HG03066 (cell line): ENCODE measurements around the gene PCDHGC3.
"Not testable (repeated sequence)": the region's sequence is repeated elsewhere in the genome, so short reads cannot be mapped to it uniquely, and the experiment has no call there.

Experiments used
- ATAC-seq: cut with Tn5 transposase; IDR thresholded peaks from one replicate; pipeline ENCODE4 v1.9.1; 2021; ENCODE audit warnings: low read depth; ENCODE audit not compliant: unreplicated experiment

Gene PCDHGC3

DNA sequence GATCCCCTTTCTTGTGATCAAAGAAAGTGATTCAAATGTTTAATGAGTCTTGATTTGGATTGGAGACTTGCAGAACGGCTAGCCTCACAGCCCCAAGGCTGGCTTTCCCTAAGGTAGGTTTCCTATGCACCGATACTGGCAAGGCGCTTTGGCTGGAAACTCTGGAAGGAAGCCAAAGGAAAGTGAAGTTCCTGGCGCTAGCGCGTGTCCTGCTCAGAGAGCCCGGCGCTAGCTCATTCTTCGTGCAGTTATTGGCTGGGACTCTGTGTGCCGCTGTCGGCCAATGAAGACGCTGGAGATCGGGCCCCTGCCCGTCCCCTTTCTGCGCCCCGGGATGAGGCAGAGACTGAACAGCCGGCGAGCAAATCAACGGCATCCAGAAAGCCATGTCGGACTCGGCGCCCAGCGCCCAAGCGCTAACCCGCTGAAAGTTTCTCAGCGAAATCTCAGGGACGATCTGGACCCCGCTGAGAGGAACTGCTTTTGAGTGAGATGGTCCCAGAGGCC, at the start of gene PCDHGC3:
Gene PCDHGC3, plus strand, starts transcription at position 342 of the 507 bp plus-strand sequence. Its CDS starts 151 bp downstream, at position 493.
- peak; percentile 97 for ATAC-seq

DNA sequence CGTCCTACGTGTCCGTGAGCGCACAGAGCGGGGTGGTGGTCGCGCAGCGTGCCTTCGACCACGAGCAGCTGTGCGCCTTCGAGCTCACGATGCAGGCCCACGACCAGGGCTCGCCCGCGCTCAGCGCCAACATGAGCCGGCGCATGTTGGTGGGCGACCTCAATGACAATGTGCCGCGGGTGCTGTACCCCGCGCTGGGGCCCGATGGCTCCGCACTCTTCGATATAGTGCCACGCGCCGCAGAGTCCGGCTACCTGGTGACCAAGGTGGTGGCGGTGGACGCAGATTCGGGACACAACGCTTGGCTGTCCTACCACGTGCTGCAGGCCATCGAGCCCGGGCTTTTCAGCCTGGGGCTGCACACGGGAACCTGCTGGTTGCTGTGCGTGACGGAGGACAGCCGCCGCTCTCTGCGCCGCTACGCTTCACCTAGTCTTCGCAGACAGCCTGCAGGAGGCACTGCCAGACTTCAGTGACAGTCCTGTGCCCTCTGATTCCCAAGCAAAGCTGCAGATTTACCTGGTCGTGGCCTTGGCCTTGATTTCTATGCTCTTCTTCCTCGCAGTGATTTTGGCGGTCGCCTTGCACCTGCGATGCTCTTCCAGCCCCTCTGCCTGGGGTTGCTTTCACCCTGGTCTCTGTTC, 47.9 kb upstream of the PCDHGC3 start:
- no peak for ATAC-seq

DNA sequence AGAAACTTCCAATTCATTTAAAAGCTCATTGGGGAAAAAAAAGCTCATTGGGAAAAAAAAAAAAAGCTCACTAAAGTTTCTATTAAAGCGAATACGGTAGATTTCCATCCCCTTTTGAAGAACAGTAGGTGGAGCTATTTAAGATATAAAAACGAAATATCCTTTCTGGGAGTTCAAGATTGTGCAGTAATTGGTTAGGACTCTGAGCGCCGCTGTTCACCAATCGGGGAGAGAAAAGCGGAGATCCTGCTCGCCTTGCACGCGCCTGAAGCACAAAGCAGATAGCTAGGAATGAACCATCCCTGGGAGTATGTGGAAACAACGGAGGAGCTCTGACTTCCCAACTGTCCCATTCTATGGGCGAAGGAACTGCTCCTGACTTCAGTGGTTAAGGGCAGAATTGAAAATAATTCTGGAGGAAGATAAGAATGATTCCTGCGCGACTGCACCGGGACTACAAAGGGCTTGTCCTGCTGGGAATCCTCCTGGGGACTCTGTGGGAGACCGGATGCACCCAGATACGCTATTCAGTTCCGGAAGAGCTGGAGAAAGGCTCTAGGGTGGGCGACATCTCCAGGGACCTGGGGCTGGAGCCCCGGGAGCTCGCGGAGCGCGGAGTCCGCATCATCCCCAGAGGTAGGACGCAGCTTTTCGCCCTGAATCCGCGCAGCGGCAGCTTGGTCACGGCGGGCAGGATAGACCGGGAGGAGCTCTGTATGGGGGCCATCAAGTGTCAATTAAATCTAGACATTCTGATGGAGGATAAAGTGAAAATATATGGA, 45.2 kb upstream of the PCDHGC3 start, which contains the start of gene PCDHGA12:
Gene PCDHGA12, plus strand, starts transcription at position 176 of the 782 bp plus-strand sequence. Its CDS starts 253 bp downstream, at position 429.
- ATAC-seq, result peak; percentile 82

DNA sequence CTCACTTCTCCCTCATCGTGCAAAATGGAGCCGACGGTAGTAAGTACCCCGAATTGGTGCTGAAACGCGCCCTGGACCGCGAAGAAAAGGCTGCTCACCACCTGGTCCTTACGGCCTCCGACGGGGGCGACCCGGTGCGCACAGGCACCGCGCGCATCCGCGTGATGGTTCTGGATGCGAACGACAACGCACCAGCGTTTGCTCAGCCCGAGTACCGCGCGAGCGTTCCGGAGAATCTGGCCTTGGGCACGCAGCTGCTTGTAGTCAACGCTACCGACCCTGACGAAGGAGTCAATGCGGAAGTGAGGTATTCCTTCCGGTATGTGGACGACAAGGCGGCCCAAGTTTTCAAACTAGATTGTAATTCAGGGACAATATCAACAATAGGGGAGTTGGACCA, 44.5 kb upstream of the PCDHGC3 start:
- ATAC-seq, result no peak

DNA sequence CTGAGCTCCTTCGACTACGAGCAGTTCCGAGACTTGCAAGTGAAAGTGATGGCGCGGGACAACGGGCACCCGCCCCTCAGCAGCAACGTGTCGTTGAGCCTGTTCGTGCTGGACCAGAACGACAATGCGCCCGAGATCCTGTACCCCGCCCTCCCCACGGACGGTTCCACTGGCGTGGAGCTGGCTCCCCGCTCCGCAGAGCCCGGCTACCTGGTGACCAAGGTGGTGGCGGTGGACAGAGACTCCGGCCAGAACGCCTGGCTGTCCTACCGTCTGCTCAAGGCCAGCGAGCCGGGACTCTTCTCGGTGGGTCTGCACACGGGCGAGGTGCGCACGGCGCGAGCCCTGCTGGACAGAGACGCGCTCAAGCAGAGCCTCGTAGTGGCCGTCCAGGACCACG, 43.5 kb upstream of the PCDHGC3 start:
- ATAC-seq, result not testable (repeated sequence)

DNA sequence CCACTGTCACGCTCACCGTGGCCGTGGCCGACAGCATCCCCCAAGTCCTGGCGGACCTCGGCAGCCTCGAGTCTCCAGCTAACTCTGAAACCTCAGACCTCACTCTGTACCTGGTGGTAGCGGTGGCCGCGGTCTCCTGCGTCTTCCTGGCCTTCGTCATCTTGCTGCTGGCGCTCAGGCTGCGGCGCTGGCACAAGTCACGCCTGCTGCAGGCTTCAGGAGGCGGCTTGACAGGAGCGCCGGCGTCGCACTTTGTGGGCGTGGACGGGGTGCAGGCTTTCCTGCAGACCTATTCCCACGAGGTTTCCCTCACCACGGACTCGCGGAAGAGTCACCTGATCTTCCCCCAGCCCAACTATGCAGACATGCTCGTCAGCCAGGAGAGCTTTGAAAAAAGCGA, 43.0 kb upstream of the PCDHGC3 start:
- not testable (repeated sequence) for ATAC-seq

DNA sequence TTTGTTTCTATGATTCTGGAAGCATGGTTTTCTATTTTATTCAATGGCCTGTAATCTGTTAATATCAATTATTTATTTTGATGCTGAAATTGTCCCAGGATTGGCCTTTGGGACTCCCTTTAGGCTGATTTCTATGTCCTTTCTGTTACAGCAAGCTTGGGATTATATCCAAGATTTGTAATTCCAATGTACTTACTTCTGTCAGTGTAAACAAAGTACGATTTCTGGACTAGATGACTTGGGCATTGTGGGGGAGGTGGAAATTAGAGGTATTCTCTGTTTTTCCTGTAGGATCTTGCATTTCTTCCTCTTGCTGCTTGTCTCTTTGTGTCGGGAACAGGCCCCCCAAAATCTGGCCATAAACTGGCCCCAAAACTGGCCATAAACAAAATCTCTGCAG, 41.8 kb upstream of the PCDHGC3 start:
- ATAC-seq, result no peak

DNA sequence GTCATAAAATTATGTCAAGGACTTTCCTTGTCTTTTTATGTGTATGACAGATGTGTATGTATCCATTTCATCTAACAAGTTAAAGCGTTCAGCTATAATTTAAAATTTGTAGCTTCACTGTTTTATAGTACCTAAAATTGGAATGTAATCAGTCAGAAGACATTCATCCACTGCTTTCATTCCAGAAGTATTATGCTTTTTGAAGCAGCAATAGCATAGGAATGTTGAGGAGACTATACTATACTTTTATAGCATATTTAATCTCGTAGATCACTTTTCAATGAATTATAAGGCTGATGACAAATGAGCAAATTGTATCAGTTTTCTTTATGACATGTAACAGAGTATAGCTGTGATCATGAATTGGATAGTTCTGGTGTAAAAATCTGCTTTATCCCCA, 38.5 kb upstream of the PCDHGC3 start:
- ATAC-seq, result no peak

DNA sequence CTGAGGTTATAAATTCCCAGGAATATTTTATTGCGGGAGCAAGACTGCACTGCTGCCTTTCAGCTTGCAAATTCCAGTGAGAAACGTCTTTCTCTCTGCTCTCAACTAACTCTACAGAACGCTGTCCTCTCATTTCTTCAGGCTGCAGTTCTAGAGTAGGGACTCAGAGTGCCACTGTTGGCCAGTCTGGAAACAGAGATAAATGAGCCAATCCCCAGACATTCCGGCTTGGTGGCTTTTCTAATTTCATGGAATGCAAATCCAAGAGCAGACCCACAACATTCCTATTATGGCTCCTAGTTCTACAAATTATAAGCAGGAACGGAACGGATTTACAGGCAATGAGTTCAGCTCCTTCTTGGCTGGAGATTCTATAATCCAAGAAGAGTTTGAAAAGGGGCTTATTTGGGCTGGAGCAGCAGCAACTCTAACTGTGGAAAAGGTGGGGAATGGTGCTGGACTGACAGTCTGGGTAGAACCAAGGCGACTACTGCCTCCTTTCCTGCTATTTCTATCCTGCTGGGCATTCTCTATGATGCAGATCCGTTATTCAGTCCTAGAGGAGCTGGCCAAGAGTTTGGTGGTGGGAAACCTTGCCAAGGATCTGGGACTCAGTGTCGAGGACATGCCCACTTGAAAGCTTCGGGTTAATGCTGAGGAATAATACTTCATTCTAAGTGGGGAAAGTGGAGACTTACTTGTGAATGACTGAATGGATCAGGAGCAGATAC, 36.2 kb upstream of the PCDHGC3 start:
- ATAC-seq, result no peak

DNA sequence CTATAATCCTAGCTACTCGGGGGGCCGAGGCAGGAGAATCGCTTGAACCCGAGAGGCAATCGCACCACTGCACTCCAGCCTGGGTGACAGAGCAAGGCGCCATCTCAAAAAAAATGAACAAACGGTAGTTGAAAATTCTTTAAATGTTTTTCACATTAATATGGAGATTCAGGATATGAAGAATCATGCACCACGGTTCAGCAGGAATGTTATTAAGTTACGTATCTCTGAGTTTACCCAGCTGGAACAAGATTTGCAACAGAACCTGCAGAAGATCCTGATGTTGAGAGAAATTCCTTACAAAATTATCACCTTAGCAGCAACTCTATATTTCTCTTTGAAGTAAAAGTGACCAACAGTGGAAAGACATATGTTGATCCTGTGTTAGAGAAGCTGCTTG, 35.4 kb upstream of the PCDHGC3 start:
- ATAC-seq, result no peak

DNA sequence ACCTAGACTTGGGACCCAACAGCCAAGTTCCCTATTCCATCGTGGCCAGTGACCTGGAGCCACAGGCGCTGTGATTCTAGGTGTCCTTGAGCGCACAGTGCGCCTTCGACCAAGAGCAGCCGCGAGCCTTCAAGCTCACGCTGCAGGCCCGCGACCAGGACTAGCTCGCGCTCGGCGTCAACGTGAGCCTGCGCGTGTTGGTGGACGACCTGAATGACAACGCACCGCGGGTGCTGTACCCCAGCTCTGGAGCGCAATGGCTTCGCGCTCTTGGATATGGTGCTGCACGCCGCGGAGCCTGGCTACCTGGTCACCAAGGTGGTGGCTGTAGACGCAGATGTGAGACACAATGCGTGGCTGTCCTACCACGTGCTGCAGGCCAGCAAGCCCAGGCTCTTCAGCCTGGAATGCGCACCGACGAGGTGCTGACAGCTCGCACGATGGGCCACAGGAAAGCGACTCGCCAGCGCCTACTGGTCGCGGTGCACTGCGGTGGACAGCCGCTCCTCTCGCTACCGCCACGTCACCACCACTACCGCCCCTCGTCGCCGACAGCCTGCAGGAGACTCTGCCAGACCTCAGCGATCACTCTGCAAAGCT, 34.1 kb upstream of the PCDHGC3 start:
- ATAC-seq, result no peak

DNA sequence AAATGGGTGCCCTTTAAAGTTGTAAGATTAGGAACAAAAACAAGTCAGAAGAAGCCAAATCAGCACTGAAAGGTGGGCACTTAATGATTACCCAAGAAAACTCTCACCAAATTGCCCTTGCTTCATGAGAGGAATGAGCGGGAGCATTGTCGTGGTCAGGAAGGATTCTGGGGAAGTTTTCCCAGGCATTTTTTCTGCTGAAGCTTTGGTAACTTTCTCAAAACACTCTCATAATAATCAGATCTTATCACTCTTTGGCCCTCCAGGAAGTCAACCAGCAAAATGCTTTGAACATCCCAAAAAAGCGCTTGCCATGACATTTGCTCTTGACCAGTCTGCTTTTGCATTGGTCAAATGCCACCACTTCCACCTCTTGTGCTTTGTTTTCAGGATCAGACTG, 10.4 kb upstream of the PCDHGC3 start:
- no peak for ATAC-seq

DNA sequence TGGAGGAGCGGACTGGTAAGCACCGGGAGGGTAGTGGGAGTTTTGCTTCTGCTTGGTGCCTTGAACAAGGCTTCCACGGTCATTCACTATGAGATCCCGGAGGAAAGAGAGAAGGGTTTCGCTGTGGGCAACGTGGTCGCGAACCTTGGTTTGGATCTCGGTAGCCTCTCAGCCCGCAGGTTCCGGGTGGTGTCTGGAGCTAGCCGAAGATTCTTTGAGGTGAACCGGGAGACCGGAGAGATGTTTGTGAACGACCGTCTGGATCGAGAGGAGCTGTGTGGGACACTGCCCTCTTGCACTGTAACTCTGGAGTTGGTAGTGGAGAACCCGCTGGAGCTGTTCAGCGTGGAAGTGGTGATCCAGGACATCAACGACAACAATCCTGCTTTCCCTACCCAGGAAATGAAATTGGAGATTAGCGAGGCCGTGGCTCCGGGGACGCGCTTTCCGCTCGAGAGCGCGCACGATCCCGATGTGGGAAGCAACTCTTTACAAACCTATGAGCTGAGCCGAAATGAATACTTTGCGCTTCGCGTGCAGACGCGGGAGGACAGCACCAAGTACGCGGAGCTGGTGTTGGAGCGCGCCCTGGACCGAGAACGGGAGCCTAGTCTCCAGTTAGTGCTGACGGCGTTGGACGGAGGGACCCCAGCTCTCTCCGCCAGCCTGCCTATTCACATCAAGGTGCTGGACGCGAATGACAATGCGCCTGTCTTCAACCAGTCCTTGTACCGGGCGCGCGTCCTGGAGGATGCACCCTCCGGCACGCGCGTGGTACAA, 556 bp downstream of the PCDHGC3 start:
- peak; percentile 37 for ATAC-seq

DNA sequence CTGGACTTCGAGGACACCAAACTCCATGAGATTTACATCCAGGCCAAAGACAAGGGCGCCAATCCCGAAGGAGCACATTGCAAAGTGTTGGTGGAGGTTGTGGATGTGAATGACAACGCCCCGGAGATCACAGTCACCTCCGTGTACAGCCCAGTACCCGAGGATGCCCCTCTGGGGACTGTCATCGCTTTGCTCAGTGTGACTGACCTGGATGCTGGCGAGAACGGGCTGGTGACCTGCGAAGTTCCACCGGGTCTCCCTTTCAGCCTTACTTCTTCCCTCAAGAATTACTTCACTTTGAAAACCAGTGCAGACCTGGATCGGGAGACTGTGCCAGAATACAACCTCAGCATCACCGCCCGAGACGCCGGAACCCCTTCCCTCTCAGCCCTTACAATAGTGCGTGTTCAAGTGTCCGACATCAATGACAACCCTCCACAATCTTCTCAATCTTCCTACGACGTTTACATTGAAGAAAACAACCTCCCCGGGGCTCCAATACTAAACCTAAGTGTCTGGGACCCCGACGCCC, 1.3 kb downstream of the PCDHGC3 start:
- no peak for ATAC-seq

DNA sequence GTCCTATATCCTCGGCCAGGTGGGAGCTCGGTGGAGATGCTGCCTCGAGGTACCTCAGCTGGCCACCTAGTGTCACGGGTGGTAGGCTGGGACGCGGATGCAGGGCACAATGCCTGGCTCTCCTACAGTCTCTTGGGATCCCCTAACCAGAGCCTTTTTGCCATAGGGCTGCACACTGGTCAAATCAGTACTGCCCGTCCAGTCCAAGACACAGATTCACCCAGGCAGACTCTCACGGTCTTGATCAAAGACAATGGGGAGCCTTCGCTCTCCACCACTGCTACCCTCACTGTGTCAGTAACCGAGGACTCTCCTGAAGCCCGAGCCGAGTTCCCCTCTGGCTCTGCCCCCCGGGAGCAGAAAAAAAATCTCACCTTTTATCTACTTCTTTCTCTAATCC, 2.0 kb downstream of the PCDHGC3 start:
- ATAC-seq, result no peak

DNA sequence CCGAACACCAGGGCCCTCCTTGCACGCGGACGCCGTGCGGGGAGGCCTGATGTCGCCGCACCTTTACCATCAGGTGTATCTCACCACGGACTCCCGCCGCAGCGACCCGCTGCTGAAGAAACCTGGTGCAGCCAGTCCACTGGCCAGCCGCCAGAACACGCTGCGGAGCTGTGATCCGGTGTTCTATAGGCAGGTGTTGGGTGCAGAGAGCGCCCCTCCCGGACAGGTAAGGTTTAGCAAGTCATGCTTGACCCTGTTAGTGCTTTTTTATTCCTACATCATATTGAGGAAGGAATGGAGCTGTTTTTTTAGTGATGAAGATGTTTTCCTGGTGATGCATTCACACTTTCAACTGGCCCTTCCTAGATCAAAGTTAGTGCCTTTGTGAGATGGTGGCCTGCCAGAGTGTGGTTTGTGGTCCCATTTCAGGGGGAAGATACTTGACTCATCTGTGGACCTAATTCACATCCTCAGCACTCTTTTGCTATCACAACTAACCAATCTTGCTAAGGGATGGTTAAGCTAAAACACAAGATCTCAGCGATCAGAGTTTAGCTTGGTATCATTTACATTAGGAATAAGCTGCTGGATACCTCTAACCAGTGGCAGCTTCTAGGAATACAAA, 2.7 kb downstream of the PCDHGC3 start:
- no peak for ATAC-seq

DNA sequence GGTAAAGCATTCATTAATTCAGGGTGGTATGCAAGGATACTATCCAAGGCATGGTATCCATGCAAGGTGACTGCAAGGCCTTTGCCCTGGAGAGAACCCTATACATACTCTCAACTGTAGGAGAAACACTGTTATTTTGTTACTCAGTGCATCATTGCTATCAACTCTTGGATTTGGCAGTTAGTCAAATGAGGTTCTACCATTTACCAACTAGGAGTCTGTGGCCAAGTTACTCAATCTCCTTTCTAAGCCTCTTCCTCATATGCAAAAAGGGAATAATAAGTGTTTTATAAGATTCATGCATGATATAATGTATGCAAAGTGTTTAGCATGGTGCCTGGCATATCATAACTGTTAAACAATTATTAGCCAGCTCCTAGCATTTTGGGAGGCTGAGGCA, 4.0 kb downstream of the PCDHGC3 start:
- no peak for ATAC-seq

DNA sequence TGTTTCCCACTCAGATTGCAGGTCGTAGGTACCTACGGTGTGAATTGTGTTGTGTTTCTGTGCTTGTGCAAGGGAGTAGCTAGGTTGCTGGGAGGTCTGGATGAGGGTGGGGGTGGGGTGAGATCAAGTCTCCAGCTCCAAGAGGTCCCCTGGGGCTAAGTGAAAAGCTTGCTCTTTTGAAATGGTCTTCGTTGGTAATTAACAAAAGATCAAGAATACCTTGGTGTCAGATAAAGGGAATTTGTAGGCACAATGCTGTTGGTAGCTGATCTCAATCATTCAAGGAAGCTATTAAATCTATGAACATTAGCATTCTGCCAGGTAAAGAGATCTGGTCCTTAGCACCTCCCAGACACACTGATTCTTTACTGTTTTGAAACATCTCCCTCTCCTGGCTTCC, 8.1 kb downstream of the PCDHGC3 start:
- ATAC-seq, result no peak

DNA sequence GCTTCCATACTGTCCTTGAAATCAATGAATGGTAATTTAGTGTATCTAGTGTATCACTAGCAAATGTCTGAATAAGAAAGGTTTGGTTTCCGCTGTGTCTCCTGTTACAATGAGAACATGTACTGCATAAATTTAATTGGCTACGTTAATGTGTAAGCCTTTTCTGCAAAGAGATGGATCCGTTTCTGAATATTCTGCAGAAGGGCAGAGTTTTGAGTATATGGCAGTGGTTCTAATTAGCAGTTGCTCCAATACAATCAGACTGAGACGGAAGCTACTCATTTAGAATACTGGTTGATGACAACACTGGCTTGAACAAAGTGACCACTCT, 8.5 kb downstream of the PCDHGC3 start:
- ATAC-seq, result no peak
